SK-N-MC (cell line): ENCODE measurements around the gene LGMN.
"Not testable (repeated sequence)": the region's sequence is repeated elsewhere in the genome, so short reads cannot be mapped to it uniquely, and the experiment has no call there.

Experiments used
- DNase-seq: peaks from one replicate; pipeline ENCODE4 v3.0.0-alpha.2; 2011; ENCODE audit warnings: low read depth, low spot score
- H3K27ac ChIP-seq: fragments of 200-600 bp; sonication (generic); 2 replicates; pipeline ENCODE4 v1.5.1; 2016; ENCODE audit warnings: mixed run types
- H3K36me3 ChIP-seq: fragments of 200-600 bp; sonication (generic); 2 replicates; pipeline ENCODE4 v1.6.1; 2017; ENCODE audit warnings: antibody characterized with exemption, low read length, mixed read lengths; ENCODE audit not compliant: insufficient read depth
- H3K4me3 ChIP-seq: fragments of 200-600 bp; sonication (generic); 2 replicates; pipeline ENCODE4 v1.5.1; 2016
- H3K9ac ChIP-seq: fragments of 200-600 bp; sonication (generic); 2 replicates; pipeline ENCODE4 v1.8.0; 2017; ENCODE audit warnings: mixed run types, mixed read lengths; ENCODE audit not compliant: insufficient read length
- H3K9me3 ChIP-seq: fragments of 200-600 bp; sonication (generic); 2 replicates; pipeline ENCODE4 v1.6.1; 2017; ENCODE audit warnings: low read depth, mild to moderate bottlenecking, antibody characterized with exemption, low read length, moderate library complexity, mixed read lengths
- EZH2 ChIP-seq: fragments of 200-600 bp; sonication (generic); IDR thresholded peaks from one replicate; pipeline ENCODE4 v1.6.1; 2017; ENCODE audit warnings: antibody characterized with exemption
- FOXP2 ChIP-seq: optimal IDR thresholded peaks from 2 replicates; pipeline ENCODE3; 2011; ENCODE audit warnings: mild to moderate bottlenecking, moderate library complexity; ENCODE audit not compliant: insufficient read depth; ENCODE audit errors: extremely low read length, control extremely low read depth
- POLR2AphosphoS5 ChIP-seq: IDR thresholded peaks from 2 replicates; pipeline ENCODE4 v1.6.1; 2012; ENCODE audit warnings: mild to moderate bottlenecking, low read depth, low read length, borderline replicate concordance

Gene LGMN

GRCh38 chr14:92786427-92786756 lies 38.0 kb upstream of the LGMN start:
- no peak for TF ChIP-seq EZH2
- Histone ChIP-seq H3K27ac (no peak overlapping the region), H3K4me3 (no peak overlapping the region), H3K9ac (no peak overlapping the region), H3K9me3 (no peaks in the 10 kb centered on the region; the same call in 1 of the 2 replicates), H3K36me3 (no peaks in the 10 kb centered on the region)
- DNase-seq: no peak

- H3K4me3 ChIP-seq: no peak overlapping the region
- no peak for TF ChIP-seq EZH2
- TF ChIP-seq FOXP2: no peak
- TF ChIP-seq POLR2AphosphoS5: no peak
- DNase-seq: no peak
- H3K27ac ChIP-seq: no peak overlapping the region
- no peaks in the 10 kb centered on the region for H3K36me3 ChIP-seq
- no peaks in the 10 kb centered on the region; the same call in 1 of the 2 replicates for H3K9me3 ChIP-seq
- H3K9ac ChIP-seq: no peak overlapping the region
Measured at GRCh38 chr14:92785667-92786426, 37.4 kb upstream of the LGMN start.

GRCh38 chr14:92783813-92784431 lies 35.5 kb upstream of the LGMN start:
- H3K27ac ChIP-seq: no peak overlapping the region
- no peak for DNase-seq
- H3K4me3 ChIP-seq: no peak overlapping the region
- H3K36me3 ChIP-seq: no peaks in the 10 kb centered on the region
- H3K9me3 ChIP-seq: no peaks in the 10 kb centered on the region
- TF ChIP-seq POLR2AphosphoS5: no peak
- no peak for TF ChIP-seq FOXP2
- TF ChIP-seq EZH2: no peak
- H3K9ac ChIP-seq: no peak overlapping the region

GRCh38 chr14:92781350-92781749 lies 32.9 kb upstream of the LGMN start:
- H3K36me3 ChIP-seq: no peaks in the 10 kb centered on the region
- H3K27ac ChIP-seq: no peak overlapping the region
- no peak overlapping the region for H3K4me3 ChIP-seq
- TF ChIP-seq POLR2AphosphoS5: no peak
- TF ChIP-seq EZH2: no peak
- TF ChIP-seq FOXP2: no peak
- no peaks in the 10 kb centered on the region for H3K9me3 ChIP-seq
- DNase-seq: no peak
- H3K9ac ChIP-seq: no peak overlapping the region

DNA sequence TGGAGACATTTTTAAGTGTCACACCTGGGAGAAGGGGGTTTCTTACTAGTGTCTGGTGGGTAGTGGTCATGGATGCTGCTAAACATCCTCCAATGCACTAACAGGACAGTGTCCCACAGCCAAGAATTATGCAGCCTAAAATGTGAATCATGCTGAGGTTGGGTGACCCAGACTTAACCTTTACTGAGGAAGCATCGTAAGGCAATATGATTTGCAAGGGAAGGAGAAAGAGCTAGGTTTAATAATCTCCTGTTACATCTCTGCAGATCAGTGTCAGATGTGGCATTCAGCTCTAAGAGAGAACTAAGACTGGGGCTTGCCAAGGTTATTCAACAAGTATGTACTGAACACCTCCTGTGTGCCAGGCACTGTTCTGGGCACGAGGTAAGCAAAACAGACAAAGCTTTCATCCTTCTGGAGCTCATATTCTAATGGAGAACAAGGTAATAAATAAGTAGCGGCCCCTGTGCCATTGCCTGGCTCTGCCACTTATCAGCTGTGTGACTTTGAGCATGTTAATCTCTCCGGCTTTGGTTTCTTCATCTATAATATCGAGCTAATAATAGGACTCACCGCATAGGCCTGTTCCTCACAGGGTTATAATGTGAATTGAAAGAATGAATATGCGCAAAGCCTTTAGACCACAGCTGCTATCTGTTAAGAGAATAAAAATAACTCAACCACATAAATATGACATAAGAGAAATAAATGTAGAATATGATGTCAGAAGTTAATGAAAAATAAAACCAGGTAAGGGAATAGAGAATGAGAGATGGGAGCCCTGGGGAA lies 32.2 kb upstream of the LGMN start:
- DNase-seq: no peak
- H3K9ac ChIP-seq: no peak overlapping the region
- TF ChIP-seq FOXP2 (no peak), POLR2AphosphoS5 (no peak), EZH2 (no peak)

DNA sequence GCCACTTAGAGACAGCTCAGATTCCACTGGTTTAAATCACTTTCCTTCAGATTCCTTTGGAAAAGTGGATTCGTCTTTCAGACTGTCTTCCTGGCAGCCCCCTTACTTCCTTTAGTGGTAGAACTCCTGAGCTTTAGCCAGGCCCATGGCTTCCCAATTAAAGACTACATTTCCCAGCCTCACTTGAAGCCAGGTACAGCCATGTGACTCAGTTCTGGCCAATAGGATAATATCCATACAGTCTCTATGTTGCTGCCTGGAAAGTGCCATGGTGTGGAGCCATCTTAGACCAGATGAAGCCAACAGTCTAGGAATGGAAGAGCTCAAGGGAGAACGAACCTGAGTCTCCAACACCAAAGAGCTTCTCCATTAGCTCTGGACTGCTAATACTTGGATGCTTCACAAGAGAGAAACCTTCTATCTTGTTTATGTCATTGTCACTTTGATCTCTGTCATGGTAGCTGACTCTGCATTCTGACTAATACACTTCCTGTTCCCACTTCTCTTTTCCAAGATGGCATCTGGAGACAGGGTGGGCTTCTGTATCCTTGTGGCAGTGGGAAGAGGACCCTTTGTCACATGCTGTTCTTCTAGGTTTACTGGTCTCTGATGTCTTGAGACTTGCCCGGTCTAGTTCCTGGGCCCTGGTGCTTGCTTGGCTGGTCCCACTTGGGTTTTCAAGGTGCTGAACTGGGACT lies 30.6 kb upstream of the LGMN start:
- not testable (repeated sequence) for H3K36me3 ChIP-seq, H3K9ac ChIP-seq, DNase-seq, H3K4me3 ChIP-seq, H3K27ac ChIP-seq, H3K9me3 ChIP-seq

More for the DNA sequence above, 32.2 kb upstream of the LGMN start:
- no peaks in the 10 kb centered on the region for H3K9me3 ChIP-seq
- H3K4me3 ChIP-seq: no peak overlapping the region
- H3K36me3 ChIP-seq: no peaks in the 10 kb centered on the region
- H3K27ac ChIP-seq: no peak overlapping the region

- not testable (repeated sequence) for H3K4me3 ChIP-seq, H3K27ac ChIP-seq, H3K36me3 ChIP-seq, H3K9me3 ChIP-seq, DNase-seq, H3K9ac ChIP-seq
Measured at GRCh38 chr14:92775292-92775691, 26.9 kb upstream of the LGMN start.

GRCh38 chr14:92774572-92774971 lies 26.1 kb upstream of the LGMN start:
- no peak for DNase-seq
- H3K4me3 ChIP-seq: no peak overlapping the region
- no peak for TF ChIP-seq EZH2
- TF ChIP-seq POLR2AphosphoS5: no peak
- no peak for TF ChIP-seq FOXP2
- H3K36me3 ChIP-seq: no peaks in the 10 kb centered on the region
- H3K27ac ChIP-seq: no peak overlapping the region
- no peak overlapping the region for H3K9ac ChIP-seq
- H3K9me3 ChIP-seq: no peaks in the 10 kb centered on the region

DNA sequence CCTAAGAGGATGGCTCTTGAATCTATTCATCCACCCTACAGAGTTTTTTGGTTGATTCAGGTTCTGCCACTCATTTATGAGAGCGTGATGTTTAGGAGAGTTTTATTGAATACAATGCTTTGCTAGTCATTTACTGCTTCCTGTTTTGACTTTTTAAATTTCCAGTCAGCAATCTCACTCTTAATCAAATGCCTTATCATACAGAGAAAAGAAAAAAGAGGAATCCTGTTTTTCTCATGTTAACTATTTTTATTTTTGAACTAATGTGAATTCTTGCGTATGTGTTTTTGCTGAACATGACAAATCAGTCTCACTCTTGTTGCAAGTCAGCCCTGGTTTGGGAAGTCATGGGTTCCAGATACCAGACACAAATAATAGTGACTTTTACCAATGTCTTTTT lies 22.1 kb upstream of the LGMN start:
- no peaks in the 10 kb centered on the region for H3K36me3 ChIP-seq
- H3K9me3 ChIP-seq: no peaks in the 10 kb centered on the region
- no peak for DNase-seq
- TF ChIP-seq EZH2: no peak
- H3K4me3 ChIP-seq: no peak overlapping the region
- H3K9ac ChIP-seq: no peak overlapping the region
- H3K27ac ChIP-seq: no peak overlapping the region
